ENCODE data around the gene SF3A2.

DNA sequence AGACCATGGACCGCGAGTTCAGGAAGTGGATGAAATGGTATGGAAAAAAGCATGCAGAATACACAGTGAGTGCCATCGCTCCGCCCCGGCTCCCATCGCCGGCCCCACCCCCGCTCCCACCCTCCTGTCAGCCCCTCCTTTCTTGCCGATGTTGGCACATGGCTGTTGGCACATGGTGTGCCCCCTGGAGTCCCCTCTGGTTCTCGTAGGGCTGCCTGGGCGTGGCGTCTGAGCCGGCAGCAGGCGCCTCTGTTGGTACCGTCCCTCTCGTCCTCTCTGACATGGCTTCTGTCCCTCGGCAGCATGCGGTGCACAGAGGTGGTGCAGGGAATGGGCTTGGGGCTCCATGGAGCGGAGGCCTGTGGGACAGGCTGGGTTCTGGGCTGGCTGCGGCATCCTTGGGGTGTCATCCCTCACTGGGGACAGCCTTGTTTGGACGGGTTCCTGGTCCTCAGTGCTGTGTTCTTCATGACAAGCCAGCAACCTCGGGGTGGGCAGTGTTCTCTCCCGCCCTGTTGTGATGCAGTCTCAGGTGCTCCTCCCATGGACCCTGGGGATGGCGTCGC is 42.0 kb upstream of the SF3A2 start:
- no peak for TF ChIP-seq YY1 (IDR thresholded peaks at IDR 0.05; ENCODE audit: low read depth)
- TF ChIP-seq RAD21 (IDR thresholded peaks at IDR 0.05; ENCODE audit: low read depth), result no peak
- TF ChIP-seq, protein P1, sequence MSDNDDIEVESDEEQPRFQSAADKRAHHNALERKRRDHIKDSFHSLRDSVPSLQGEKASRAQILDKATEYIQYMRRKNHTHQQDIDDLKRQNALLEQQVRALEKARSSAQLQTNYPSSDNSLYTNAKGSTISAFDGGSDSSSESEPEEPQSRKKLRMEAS (IDR thresholded peaks at IDR 0.05), result no peak
- TF ChIP-seq EGR1 (IDR thresholded peaks at IDR 0.05), result no peak
- TF ChIP-seq TAF1 (IDR thresholded peaks at IDR 0.05; ENCODE audit: low read depth), result no peak
- TF ChIP-seq CREB1 (IDR thresholded peaks at IDR 0.05; ENCODE audit: low read depth), result no peak
- TF ChIP-seq, protein P2, sequence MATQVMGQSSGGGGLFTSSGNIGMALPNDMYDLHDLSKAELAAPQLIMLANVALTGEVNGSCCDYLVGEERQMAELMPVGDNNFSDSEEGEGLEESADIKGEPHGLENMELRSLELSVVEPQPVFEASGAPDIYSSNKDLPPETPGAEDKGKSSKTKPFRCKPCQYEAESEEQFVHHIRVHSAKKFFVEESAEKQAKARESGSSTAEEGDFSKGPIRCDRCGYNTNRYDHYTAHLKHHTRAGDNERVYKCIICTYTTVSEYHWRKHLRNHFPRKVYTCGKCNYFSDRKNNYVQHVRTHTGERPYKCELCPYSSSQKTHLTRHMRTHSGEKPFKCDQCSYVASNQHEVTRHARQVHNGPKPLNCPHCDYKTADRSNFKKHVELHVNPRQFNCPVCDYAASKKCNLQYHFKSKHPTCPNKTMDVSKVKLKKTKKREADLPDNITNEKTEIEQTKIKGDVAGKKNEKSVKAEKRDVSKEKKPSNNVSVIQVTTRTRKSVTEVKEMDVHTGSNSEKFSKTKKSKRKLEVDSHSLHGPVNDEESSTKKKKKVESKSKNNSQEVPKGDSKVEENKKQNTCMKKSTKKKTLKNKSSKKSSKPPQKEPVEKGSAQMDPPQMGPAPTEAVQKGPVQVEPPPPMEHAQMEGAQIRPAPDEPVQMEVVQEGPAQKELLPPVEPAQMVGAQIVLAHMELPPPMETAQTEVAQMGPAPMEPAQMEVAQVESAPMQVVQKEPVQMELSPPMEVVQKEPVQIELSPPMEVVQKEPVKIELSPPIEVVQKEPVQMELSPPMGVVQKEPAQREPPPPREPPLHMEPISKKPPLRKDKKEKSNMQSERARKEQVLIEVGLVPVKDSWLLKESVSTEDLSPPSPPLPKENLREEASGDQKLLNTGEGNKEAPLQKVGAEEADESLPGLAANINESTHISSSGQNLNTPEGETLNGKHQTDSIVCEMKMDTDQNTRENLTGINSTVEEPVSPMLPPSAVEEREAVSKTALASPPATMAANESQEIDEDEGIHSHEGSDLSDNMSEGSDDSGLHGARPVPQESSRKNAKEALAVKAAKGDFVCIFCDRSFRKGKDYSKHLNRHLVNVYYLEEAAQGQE (IDR thresholded peaks at IDR 0.05; ENCODE audit: low read depth), result no peak
- no peak for TF ChIP-seq TEAD4 (IDR thresholded peaks at IDR 0.05)
- no peak for TF ChIP-seq EP300 (IDR thresholded peaks at IDR 0.05; ENCODE audit: borderline replicate concordance)

All from Ishikawa (cell line).